ENCODE results near the gene SLC7A5.

Gene SLC7A5

DNA sequence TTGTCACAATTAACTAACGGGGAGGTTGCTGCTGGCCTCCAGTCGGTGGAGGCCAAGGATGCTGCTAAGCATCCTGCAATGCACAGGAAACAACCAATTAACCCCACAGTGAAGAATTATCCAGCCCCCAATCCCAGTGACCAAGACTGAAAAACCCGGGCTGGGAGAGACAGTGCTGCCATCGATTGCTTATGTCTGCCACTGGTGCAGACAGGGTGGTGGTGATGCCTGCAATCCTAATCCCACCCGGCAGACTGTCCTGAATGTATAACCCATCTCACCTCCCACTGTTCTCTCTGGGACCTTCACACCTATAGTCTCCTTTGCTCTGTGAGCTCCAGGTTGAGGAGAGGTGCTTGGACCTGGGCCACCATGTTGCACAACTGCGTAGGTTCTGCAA lies 61.2 kb downstream of the SLC7A5 start:
- Histone ChIP-seq H3K9ac (ENCODE audit: low read depth in 1 of 2, low read length in 2 of 2) (no peak overlapping the region), H3K27me3 (ENCODE audit: control insufficient read depth in 1 of 2, insufficient read depth in 2 of 2, low read length in 2 of 2) (no peaks in the 10 kb centered on the region), H3K4me1 (ENCODE audit: control insufficient read depth in 1 of 2, insufficient read depth in 2 of 2, low read length in 2 of 2) (peaks cover 25 to 27% of the 10 kb centered on the region in 2 donors), H3K9me3 (ENCODE audit: control insufficient read depth in 1 of 2, low read length in 2 of 2) (no peaks in the 10 kb centered on the region), H3K36me3 (ENCODE audit: control insufficient read depth in 1 of 2, insufficient read depth in 2 of 2, low read length in 2 of 2) (no peaks in the 10 kb centered on the region), H3K27ac (ENCODE audit: low read depth, low read length) (no peak overlapping the region), H3K4me3 (ENCODE audit: low read depth in 1 of 2, low read length in 2 of 2) (no peak overlapping the region)

DNA sequence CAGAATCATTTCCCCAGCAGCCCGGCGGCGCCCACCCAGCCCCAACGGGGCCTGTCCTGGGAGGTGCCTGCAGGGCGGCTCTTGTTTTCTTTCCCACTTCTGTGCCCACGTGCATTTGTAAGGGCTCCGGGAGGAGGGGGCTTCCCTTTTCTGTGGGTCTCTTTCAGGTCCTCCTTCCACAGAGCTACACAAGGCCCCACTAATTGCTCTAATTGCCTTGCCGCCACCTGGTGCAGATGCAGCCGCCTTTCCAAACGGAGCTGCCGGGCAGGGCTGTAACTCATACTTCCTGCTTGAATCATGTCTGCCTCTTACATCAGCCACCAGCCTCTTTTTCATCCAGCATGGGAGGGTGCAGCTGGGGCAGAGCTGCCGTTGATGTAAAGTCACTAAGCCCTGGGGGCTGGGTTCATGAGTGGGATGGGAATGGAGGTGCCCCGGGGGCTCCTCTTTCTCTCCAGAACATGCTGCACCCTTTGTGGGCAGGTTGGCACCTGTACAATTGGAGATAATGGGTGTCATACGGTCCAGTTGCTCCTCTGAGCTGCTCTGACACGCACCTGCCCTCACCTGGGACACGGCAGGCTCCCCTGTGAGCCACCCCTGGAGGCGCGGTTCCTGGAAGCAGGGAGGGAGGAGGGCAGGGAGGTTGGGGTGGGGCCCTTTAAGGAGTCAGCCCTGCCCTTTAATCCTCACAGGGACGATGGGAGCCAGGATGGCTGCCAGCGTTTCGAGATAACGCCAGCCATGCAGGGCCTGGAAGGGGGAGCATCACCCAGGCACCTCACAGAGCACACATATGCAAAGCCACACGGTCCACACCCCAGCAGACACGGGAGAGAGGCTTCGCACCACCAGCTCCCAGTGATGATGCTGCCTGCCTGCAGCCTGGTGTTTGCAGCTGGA lies 62.4 kb downstream of the SLC7A5 start:
- H3K4me3 ChIP-seq (ENCODE audit: low read depth in 1 of 2, low read length in 2 of 2), result peak overlapping the region; percentile 48 to 60

DNA sequence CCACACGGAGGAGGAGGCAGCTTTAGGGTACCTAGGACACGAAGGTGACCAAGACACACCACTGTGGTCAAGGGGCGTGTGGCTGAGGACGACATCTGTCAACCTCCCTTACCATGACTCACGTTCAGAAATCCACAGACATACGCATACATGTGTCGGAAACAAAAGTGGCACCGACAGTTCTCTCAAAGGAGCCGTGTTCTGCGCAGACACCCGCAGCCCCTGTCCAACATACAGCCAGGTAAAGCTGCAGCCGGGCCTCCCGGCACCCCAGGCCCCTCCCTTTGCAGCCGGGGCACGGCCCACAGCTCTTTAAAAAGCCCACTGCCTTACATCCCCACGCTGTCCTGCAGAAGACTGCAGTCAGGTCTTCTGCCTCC lies 63.1 kb downstream of the SLC7A5 start:
- Histone ChIP-seq H3K27ac (ENCODE audit: low read depth, low read length) (peak overlapping the region; percentile 73), H3K36me3 (ENCODE audit: control insufficient read depth in 1 of 2, insufficient read depth in 2 of 2, low read length in 2 of 2) (no peaks in the 10 kb centered on the region), H3K9ac (ENCODE audit: low read depth in 1 of 2, low read length in 2 of 2) (peak overlapping the region; percentile 54 to 63), H3K4me3 (ENCODE audit: low read depth in 1 of 2, low read length in 2 of 2) (peak overlapping the region; percentile 45 to 60), H3K9me3 (ENCODE audit: control insufficient read depth in 1 of 2, low read length in 2 of 2) (no peaks in the 10 kb centered on the region), H3K4me1 (ENCODE audit: control insufficient read depth in 1 of 2, insufficient read depth in 2 of 2, low read length in 2 of 2) (peaks cover 25 to 27% of the 10 kb centered on the region in 2 donors), H3K27me3 (ENCODE audit: control insufficient read depth in 1 of 2, insufficient read depth in 2 of 2, low read length in 2 of 2) (no peaks in the 10 kb centered on the region)

More for the DNA sequence above, 62.4 kb downstream of the SLC7A5 start:
- Histone ChIP-seq H3K9me3 (ENCODE audit: control insufficient read depth in 1 of 2, low read length in 2 of 2) (no peaks in the 10 kb centered on the region), H3K36me3 (ENCODE audit: control insufficient read depth in 1 of 2, insufficient read depth in 2 of 2, low read length in 2 of 2) (no peaks in the 10 kb centered on the region), H3K27ac (ENCODE audit: low read depth, low read length) (peak overlapping the region; percentile 73), H3K9ac (ENCODE audit: low read depth in 1 of 2, low read length in 2 of 2) (peak overlapping the region; percentile 54 to 63), H3K4me1 (ENCODE audit: control insufficient read depth in 1 of 2, insufficient read depth in 2 of 2, low read length in 2 of 2) (peaks cover 25 to 27% of the 10 kb centered on the region in 2 donors), H3K27me3 (ENCODE audit: control insufficient read depth in 1 of 2, insufficient read depth in 2 of 2, low read length in 2 of 2) (no peaks in the 10 kb centered on the region)

DNA sequence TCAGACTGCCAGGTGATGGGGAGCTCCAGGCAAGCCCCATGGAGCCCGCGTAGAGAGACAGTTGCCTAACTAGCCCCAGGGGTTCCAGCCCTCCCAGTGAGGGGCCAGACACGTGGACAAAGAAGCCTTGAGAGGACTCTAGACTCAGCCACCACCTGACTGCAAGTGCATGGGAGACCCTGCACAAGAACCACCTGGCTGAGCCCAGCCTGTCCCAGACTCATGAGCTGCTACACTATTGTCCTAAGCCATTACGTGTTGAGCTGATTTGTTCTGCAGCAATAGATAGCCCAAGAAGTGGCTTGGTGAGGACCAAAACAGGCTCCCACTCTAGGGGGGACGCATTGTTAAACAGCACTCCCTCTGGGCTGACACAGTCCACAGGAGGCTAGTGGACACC lies 65.9 kb downstream of the SLC7A5 start:
- Histone ChIP-seq H3K9ac (ENCODE audit: low read depth in 1 of 2, low read length in 2 of 2) (no peak overlapping the region), H3K27ac (ENCODE audit: low read depth, low read length) (no peak overlapping the region), H3K27me3 (ENCODE audit: control insufficient read depth in 1 of 2, insufficient read depth in 2 of 2, low read length in 2 of 2) (no peaks in the 10 kb centered on the region), H3K4me3 (ENCODE audit: low read depth in 1 of 2, low read length in 2 of 2) (no peak overlapping the region), H3K9me3 (ENCODE audit: control insufficient read depth in 1 of 2, low read length in 2 of 2) (no peaks in the 10 kb centered on the region), H3K36me3 (ENCODE audit: control insufficient read depth in 1 of 2, insufficient read depth in 2 of 2, low read length in 2 of 2) (no peaks in the 10 kb centered on the region), H3K4me1 (ENCODE audit: control insufficient read depth in 1 of 2, insufficient read depth in 2 of 2, low read length in 2 of 2) (peaks cover 17 to 19% of the 10 kb centered on the region in 2 donors)

DNA sequence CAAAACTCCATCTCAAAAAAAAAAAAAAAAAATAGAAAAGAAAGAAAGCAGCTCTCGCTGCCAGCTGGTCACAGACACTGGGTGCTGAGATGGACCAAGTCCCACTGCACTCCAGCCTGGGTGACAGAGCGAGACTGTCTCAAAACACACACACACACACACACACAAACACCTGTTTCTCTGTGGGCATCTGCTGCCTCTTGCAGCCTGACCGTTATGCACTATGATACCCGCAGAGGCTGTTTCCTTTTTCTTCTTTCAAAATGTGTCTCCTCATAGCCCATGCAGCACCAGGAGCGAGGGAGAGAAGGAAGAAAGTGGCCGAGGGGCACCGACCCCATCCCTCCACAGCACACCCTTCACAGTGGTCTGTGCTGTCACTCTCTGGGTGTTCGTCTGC lies 66.6 kb downstream of the SLC7A5 start:
- Histone ChIP-seq H3K9ac (ENCODE audit: low read depth in 1 of 2, low read length in 2 of 2) (no peak overlapping the region), H3K4me3 (ENCODE audit: low read depth in 1 of 2, low read length in 2 of 2) (no peak overlapping the region), H3K36me3 (ENCODE audit: control insufficient read depth in 1 of 2, insufficient read depth in 2 of 2, low read length in 2 of 2) (no peaks in the 10 kb centered on the region), H3K27ac (ENCODE audit: low read depth, low read length) (no peak overlapping the region), H3K4me1 (ENCODE audit: control insufficient read depth in 1 of 2, insufficient read depth in 2 of 2, low read length in 2 of 2) (peaks cover 17 to 19% of the 10 kb centered on the region in 2 donors), H3K27me3 (ENCODE audit: control insufficient read depth in 1 of 2, insufficient read depth in 2 of 2, low read length in 2 of 2) (no peaks in the 10 kb centered on the region), H3K9me3 (ENCODE audit: control insufficient read depth in 1 of 2, low read length in 2 of 2) (no peaks in the 10 kb centered on the region)

DNA sequence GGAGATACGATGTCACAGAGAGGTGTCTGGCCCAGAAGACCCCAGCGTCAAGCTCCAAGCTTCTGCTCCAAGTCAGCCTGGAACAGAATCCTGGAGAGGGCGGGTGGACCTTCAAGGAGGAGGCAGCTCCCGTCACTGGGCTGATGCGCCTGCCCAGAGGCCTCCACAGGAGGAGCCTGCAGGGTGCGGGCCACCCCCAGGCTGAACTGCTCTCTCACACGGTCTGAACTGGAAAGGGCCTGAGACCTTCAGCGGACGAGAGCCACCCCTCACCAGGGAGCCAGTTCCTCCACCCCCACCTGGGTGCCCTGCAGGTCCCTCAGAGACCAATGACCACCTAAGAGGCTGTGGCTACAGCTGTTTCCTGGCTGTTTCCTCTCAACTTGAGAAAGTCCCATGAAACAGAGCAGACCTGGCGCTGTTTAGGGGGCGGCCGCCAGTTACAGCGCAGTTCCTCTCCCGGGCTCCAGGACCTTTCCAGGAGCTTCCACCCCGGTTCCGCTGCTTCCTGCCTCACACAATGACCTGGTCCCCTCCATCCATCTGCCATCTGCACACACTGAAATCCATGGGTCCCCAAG lies 67.5 kb downstream of the SLC7A5 start:
- Histone ChIP-seq H3K4me3 (ENCODE audit: low read depth in 1 of 2, low read length in 2 of 2) (no peak overlapping the region), H3K27ac (ENCODE audit: low read depth, low read length) (no peak overlapping the region), H3K4me1 (ENCODE audit: control insufficient read depth in 1 of 2, insufficient read depth in 2 of 2, low read length in 2 of 2) (peaks cover 10% of the 10 kb centered on the region in 2 donors), H3K9ac (ENCODE audit: low read depth in 1 of 2, low read length in 2 of 2) (no peak overlapping the region), H3K36me3 (ENCODE audit: control insufficient read depth in 1 of 2, insufficient read depth in 2 of 2, low read length in 2 of 2) (no peaks in the 10 kb centered on the region), H3K9me3 (ENCODE audit: control insufficient read depth in 1 of 2, low read length in 2 of 2) (no peaks in the 10 kb centered on the region), H3K27me3 (ENCODE audit: control insufficient read depth in 1 of 2, insufficient read depth in 2 of 2, low read length in 2 of 2) (no peaks in the 10 kb centered on the region)

DNA sequence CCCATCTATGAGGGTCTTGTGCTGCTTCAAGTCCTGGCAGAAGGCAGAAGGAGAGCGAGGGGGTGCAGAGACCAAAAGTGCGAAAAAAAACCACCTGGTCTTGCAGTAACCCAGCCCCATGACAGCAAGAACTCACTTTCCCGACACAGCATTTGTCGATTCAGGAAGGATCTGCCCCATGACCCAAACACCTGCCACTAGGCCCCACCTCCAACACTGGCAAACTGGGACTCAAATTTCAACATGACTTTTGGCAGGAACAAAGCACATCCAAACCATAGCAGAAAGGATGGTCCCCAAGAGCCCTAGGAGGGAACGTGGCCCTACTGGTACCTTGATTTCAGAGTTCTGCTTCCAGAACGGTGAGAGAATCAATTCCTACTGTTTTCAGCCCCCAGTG lies 68.8 kb downstream of the SLC7A5 start:
- H3K36me3 ChIP-seq (ENCODE audit: control insufficient read depth in 1 of 2, insufficient read depth in 2 of 2, low read length in 2 of 2), result no peaks in the 10 kb centered on the region
- H3K9ac ChIP-seq (ENCODE audit: low read depth in 1 of 2, low read length in 2 of 2), result no peak overlapping the region
- no peaks in the 10 kb centered on the region for H3K27me3 ChIP-seq (ENCODE audit: control insufficient read depth in 1 of 2, insufficient read depth in 2 of 2, low read length in 2 of 2)
- H3K27ac ChIP-seq (ENCODE audit: low read depth, low read length), result no peak overlapping the region
- H3K4me1 ChIP-seq (ENCODE audit: control insufficient read depth in 1 of 2, insufficient read depth in 2 of 2, low read length in 2 of 2), result no peaks in the 10 kb centered on the region
- no peaks in the 10 kb centered on the region for H3K9me3 ChIP-seq (ENCODE audit: control insufficient read depth in 1 of 2, low read length in 2 of 2)
- no peak overlapping the region for H3K4me3 ChIP-seq (ENCODE audit: low read depth in 1 of 2, low read length in 2 of 2)

DNA sequence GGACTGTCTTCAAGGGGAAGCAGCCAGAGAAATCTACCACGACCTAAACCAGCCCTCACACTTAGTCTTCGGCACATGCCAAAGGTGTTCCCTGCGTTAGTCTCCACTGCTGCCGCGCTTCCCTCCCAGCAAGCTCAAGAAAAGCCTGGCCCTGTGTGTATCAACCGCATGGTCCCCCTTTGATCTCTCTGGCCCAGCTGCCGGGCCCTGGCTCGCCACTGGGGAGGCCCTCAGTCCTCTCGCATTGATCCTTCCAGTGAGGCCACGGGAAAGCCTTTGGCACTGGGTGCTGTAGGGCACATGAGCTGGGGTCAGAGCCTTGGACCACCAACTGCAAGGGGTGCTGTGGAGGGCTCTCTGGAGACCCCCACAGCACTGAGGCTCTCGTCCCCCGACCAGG lies 74.0 kb downstream of the SLC7A5 start:
- H3K27me3 ChIP-seq (ENCODE audit: control insufficient read depth in 1 of 2, insufficient read depth in 2 of 2, low read length in 2 of 2), result no peaks in the 10 kb centered on the region
- H3K4me1 ChIP-seq (ENCODE audit: control insufficient read depth in 1 of 2, insufficient read depth in 2 of 2, low read length in 2 of 2), result peaks cover 2 to 4% of the 10 kb centered on the region in 2 donors
- no peak overlapping the region for H3K9ac ChIP-seq (ENCODE audit: low read depth in 1 of 2, low read length in 2 of 2)
- no peaks in the 10 kb centered on the region for H3K36me3 ChIP-seq (ENCODE audit: control insufficient read depth in 1 of 2, insufficient read depth in 2 of 2, low read length in 2 of 2)
- H3K27ac ChIP-seq (ENCODE audit: low read depth, low read length), result no peak overlapping the region
- no peak overlapping the region for H3K4me3 ChIP-seq (ENCODE audit: low read depth in 1 of 2, low read length in 2 of 2)
- H3K9me3 ChIP-seq (ENCODE audit: control insufficient read depth in 1 of 2, low read length in 2 of 2), result no peaks in the 10 kb centered on the region

DNA sequence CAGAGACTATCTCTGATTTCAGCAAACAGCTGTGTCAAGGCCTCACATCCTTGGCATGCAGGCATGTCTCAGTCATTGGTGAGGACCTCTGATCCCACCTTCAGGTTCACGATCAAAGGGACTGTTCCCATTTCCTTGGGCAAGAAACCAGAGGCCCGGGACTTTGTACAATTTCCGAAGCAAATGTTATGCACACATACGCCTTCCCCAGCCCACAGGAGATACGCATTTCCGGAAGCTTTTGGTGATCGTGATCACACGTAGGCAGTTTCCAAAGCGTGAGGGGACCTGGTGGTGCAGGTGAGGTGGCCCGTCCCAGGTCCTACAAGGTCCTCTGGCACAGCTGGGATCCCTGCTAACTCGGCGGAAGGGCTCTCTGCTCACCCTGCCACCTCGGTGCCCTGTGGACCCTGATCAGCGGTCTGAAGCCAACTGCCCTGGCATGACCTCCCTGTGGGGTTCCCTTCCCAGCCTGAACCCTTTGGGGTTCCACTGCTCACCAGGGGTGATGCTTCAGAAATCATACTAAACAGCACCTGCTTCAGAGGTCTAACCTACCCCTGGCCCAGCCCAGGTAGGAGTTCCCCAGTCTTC lies 74.7 kb downstream of the SLC7A5 start:
- no peaks in the 10 kb centered on the region for H3K27me3 ChIP-seq (ENCODE audit: control insufficient read depth in 1 of 2, insufficient read depth in 2 of 2, low read length in 2 of 2)

DNA sequence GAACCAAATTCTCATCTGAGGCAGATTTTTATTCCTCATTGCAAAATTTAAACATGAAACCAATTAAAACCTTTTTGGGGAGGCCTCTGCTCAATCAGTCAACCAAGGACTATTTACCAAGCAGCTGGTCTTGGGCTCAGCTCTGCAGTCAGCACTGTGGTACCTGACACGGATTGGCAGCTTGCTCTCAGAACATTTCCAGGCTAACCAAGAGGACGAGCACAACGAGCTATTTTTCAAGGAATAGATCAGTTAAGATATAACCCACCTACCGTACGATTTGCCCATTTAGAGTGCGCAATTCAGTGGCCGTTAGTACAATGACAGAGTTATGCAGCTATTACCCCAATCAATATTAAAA lies 77.1 kb downstream of the SLC7A5 start:
- Histone ChIP-seq H3K9ac (ENCODE audit: low read depth in 1 of 2, low read length in 2 of 2) (no peak overlapping the region), H3K27ac (ENCODE audit: low read depth, low read length) (no peak overlapping the region), H3K4me3 (ENCODE audit: low read depth in 1 of 2, low read length in 2 of 2) (no peak overlapping the region), H3K27me3 (ENCODE audit: control insufficient read depth in 1 of 2, insufficient read depth in 2 of 2, low read length in 2 of 2) (no peaks in the 10 kb centered on the region), H3K36me3 (ENCODE audit: control insufficient read depth in 1 of 2, insufficient read depth in 2 of 2, low read length in 2 of 2) (no peaks in the 10 kb centered on the region), H3K4me1 (ENCODE audit: control insufficient read depth in 1 of 2, insufficient read depth in 2 of 2, low read length in 2 of 2) (peaks cover 13 to 16% of the 10 kb centered on the region in 2 donors), H3K9me3 (ENCODE audit: control insufficient read depth in 1 of 2, low read length in 2 of 2) (no peaks in the 10 kb centered on the region)

More for the DNA sequence above, 74.7 kb downstream of the SLC7A5 start:
- Histone ChIP-seq H3K36me3 (ENCODE audit: control insufficient read depth in 1 of 2, insufficient read depth in 2 of 2, low read length in 2 of 2) (no peaks in the 10 kb centered on the region), H3K4me3 (ENCODE audit: low read depth in 1 of 2, low read length in 2 of 2) (no peak overlapping the region), H3K4me1 (ENCODE audit: control insufficient read depth in 1 of 2, insufficient read depth in 2 of 2, low read length in 2 of 2) (peaks cover 9 to 11% of the 10 kb centered on the region in 2 donors), H3K27ac (ENCODE audit: low read depth, low read length) (no peak overlapping the region), H3K9ac (ENCODE audit: low read depth in 1 of 2, low read length in 2 of 2) (no peak overlapping the region), H3K9me3 (ENCODE audit: control insufficient read depth in 1 of 2, low read length in 2 of 2) (no peaks in the 10 kb centered on the region)
